ENCODE data around the gene FOXK1. TPM values are rescaled to one million over a fixed set of nuclear protein-coding genes. Genes with fewer than 3 reads are reported as not detected.

The FOXK1 gene
- total RNA-seq, 4 donors from 2014 or later = 9.6 to 35.0 (median 12.5) TPM

DNA sequence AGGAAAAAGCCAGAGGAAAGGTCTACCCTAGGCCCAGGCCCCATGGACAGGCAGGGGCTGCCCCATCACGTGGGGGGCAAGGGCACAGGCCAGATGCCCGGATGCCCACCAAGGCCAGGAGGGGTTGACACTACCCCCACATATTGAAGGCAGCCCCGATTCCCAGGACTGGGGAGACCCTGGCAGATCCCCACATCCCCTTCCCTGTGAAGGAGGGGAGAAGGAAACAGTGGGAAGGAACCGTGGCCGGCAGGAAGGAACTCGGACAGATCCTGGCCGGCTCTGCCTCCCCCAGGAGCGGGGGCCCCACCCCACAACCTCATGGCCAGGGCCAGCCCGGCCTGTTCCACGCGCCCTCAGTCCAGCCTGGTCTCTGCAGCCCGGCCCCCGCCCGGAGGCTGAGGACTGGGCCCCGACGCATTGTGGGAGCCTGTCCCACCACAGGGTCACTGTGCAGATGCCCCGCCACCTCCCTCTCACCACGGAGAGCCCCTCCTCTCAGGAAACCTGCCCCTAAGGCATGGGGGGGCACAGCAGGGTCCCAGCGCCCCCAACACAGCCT, 138.4 kb downstream of the FOXK1 start:
- TF ChIP-seq, protein P1, sequence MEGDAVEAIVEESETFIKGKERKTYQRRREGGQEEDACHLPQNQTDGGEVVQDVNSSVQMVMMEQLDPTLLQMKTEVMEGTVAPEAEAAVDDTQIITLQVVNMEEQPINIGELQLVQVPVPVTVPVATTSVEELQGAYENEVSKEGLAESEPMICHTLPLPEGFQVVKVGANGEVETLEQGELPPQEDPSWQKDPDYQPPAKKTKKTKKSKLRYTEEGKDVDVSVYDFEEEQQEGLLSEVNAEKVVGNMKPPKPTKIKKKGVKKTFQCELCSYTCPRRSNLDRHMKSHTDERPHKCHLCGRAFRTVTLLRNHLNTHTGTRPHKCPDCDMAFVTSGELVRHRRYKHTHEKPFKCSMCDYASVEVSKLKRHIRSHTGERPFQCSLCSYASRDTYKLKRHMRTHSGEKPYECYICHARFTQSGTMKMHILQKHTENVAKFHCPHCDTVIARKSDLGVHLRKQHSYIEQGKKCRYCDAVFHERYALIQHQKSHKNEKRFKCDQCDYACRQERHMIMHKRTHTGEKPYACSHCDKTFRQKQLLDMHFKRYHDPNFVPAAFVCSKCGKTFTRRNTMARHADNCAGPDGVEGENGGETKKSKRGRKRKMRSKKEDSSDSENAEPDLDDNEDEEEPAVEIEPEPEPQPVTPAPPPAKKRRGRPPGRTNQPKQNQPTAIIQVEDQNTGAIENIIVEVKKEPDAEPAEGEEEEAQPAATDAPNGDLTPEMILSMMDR (IDR thresholded peaks at IDR 0.05; ENCODE audit: low read depth) = no peak

Small RNA genes within 50 kb of the gene (small RNA-seq; reads per million reads assigned to genes)
- gene MIR4656 = not detected
- gene RF00019 = 0.49 reads per million

Other genes starting within 250 kb of the FOXK1 start
- 10 to 100 TPM in 3 of 4 donors, 1 to 10 TPM in 1; 9.6 to 39.4 (median 21.1) TPM for gene AP5Z1, start 93.3 kb downstream of the FOXK1 start, total RNA-seq
- gene PAPOLB, start 179.7 kb downstream of the FOXK1 start, total RNA-seq = under 1 TPM; 0.22 to 0.68 (median 0.35) TPM
- gene RADIL, start 201.4 kb downstream of the FOXK1 start, total RNA-seq = 1 to 10 TPM; 5.4 to 7.7 (median 6.3) TPM